ENCODE measurements around the gene MOCS1.

MOCS1 gene

DNA sequence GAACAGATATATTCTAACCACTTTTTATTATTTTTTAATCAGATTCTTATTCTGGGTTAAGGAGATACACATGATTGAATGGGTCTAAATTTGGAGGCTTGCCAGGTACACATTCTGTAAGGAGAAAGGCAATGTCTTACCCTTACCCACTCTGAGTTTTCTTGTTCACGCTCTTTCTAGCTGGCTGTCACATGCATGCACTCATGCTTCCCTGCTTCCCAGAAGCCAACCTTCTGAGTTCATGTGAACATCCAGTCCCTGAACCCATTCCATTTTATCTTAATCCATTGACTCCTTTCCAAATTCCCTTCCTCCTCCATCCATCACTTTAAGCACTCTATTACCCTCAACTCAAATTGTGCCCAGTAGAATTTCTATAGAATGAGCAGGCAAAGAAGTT, 17.5 kb upstream of the MOCS1 start:
- TF ChIP-seq, protein P1, sequence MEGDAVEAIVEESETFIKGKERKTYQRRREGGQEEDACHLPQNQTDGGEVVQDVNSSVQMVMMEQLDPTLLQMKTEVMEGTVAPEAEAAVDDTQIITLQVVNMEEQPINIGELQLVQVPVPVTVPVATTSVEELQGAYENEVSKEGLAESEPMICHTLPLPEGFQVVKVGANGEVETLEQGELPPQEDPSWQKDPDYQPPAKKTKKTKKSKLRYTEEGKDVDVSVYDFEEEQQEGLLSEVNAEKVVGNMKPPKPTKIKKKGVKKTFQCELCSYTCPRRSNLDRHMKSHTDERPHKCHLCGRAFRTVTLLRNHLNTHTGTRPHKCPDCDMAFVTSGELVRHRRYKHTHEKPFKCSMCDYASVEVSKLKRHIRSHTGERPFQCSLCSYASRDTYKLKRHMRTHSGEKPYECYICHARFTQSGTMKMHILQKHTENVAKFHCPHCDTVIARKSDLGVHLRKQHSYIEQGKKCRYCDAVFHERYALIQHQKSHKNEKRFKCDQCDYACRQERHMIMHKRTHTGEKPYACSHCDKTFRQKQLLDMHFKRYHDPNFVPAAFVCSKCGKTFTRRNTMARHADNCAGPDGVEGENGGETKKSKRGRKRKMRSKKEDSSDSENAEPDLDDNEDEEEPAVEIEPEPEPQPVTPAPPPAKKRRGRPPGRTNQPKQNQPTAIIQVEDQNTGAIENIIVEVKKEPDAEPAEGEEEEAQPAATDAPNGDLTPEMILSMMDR (IDR thresholded peaks at IDR 0.05; ENCODE audit: control extremely low read depth, extremely low read depth, low read depth, missing control alignments) = no peak
- DNase-seq (ENCODE audit: extremely low spot score) = no peak
- CTCF ChIA-PET = no interaction called here
- POLR2A ChIA-PET = no interaction called here

DNA sequence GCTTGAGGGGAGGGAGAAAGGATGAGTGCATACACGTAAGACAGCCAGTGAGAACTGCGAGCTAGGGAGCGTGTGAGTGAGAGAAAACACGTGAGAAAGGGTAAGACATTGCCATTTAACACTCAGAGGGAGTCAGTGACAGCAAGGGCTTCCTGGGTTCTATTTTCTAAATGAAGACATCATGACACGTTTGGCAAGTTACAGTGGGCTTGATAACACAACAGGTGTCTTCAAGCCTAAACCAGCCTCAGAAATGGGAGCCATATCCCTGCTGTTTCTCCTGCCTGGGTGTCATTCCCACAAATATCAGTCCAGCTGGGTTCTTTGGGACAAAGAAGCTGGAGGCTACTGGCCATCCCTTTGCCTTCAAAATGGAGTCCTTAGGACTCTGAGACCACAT, 16.9 kb upstream of the MOCS1 start:
- DNase-seq (ENCODE audit: extremely low spot score) = no peak
- TF ChIP-seq, protein P1 (IDR thresholded peaks at IDR 0.05; ENCODE audit: control extremely low read depth, extremely low read depth, low read depth, missing control alignments) = no peak
- ChIA-PET CTCF (no interaction called here), POLR2A (no interaction called here)

DNA sequence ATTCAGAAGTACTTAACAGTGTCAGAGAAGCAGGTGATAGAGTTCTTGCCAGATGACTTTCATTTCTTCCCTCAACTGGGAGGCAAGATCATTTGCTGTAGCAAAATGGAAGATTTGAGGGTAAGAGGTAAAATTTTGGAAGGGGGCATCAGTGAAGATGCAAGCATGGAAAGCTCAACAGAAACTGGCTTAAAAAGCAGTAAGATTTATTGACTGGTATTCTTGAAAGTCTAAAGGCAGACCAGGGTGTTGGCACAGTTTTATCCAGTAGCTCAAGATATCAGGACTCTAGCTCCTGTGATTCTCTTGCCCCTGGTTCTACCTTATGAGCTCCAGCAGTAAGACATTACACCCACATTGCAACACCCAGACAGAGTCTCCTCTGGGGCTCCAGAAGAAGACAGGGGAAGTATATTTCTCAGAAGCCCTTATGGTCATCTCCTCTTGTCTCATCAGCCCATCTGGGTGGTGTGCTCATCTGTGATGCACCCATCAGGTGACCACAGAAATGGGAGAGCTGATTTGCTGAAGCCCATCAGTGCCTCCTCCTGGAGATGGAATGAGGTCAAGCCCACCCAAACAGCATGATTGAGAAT, 16.0 kb upstream of the MOCS1 start:
- TF ChIP-seq, protein P1 (IDR thresholded peaks at IDR 0.05; ENCODE audit: control extremely low read depth, extremely low read depth, low read depth, missing control alignments) = no peak
- POLR2A ChIA-PET = no interaction called here
- DNase-seq (ENCODE audit: extremely low spot score) = no peak
- CTCF ChIA-PET = no interaction called here

DNA sequence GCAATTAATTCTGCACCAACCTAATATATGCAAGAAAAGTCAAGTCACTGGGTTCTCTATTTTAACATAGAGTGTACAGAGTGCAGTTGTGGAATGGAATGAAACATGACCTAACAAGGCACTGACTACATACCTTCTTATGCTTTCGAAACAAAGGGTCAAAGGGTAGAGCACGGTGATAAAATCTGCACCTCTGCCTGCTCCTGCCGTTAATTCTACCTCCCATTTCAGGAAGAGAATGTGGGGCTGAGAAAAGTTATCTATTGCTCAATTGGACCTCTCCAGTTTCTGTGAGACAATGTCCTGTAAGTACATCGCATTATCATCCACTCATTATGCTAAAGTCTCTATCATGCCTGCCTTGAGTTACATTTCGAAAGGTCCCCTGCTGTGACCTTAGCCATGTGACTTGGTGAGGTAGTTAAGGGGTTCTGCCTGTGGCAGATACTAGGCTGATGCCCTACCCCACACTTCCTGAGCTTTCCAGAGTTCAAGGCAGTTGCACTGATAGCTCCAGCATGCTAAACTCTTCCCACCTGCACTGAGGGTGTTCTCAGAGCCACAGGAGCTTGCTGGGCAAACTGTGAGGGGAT, 14.0 kb upstream of the MOCS1 start:
- POLR2A ChIA-PET = no interaction called here
- no peak for DNase-seq (ENCODE audit: extremely low spot score)
- TF ChIP-seq, protein P1 (IDR thresholded peaks at IDR 0.05; ENCODE audit: control extremely low read depth, extremely low read depth, low read depth, missing control alignments) = no peak
- CTCF ChIA-PET = interaction anchor here (1.0 kb wide), 1 partner anchor 35 kb away, joined by 3 read pairs; no protein-coding TSS in a partner anchor

DNA sequence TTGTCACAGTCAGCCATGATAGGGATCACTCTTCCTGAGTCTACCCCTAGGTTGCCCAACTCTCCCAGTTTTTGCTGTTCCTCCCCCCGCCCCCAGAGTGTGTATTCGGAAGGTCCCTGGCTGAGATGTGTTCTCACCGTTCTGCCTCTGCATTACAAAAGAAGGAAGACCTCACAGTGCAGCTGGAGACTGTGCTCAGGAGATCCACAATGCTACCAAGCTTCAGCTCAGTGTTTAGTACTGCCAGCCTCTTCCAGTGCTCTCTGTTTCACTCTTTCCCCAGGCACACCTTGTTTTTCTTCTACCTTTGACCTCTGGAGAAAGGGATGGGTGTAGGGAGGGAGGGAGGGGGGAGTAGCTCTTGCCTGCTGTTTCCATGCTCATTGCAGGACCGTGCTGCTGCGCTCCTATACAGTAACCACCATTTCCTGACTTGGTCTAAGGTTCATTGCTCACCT, 13.4 kb upstream of the MOCS1 start:
- no peak for DNase-seq (ENCODE audit: extremely low spot score)
- CTCF ChIA-PET = no interaction called here
- POLR2A ChIA-PET = no interaction called here
- TF ChIP-seq, protein P1 (IDR thresholded peaks at IDR 0.05; ENCODE audit: control extremely low read depth, extremely low read depth, low read depth, missing control alignments) = no peak

DNA sequence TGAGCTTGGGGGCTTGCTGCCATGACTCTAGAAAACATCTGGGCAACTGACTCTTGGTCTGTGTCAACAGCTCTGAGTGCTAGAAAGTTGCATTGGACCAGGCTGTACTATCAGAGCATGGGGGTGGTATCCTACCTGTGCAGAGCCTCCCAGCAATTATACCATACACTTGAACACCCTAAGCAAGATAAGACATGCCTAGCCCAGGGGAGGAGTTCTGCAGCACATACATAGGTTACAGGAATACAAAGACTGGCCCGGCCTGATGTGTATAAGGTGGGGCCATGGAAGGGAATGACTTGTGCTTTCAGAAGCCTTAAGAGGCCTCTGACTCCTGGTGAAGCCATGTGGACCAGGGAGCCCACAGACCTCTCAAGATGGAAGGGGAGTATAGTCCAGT, 11.4 kb upstream of the MOCS1 start:
- ChIA-PET CTCF (interaction anchor here (1.2 kb wide), 1 partner anchor 364 kb away, joined by 3 read pairs; no protein-coding TSS in a partner anchor), POLR2A (no interaction called here)
- no peak for DNase-seq (ENCODE audit: extremely low spot score)
- TF ChIP-seq, protein P1 (IDR thresholded peaks at IDR 0.05; ENCODE audit: control extremely low read depth, extremely low read depth, low read depth, missing control alignments) = no peak
